Thyroid gland (tissue), 4 donors: Measurements from ENCODE around the gene PITPNC1. TPM values are rescaled to one million over a fixed set of nuclear protein-coding genes. Genes with fewer than 3 reads are reported as not detected.

Experiments
- DNase-seq, 2 donors: peaks; one replicate each; pipeline ENCODE4 v3.0.0-alpha.2; 2019
- H3K27ac ChIP-seq, 3 donors: fragments of 200-600 bp; sonication (generic); 1 replicate in 2 of 3; 2 replicates in 1 of 3; pipeline ENCODE4 v1.5.1; 2016 to 2019; ENCODE audit warnings: mild to moderate bottlenecking in 1 of 3, moderate library complexity in 1 of 3
- H3K27me3 ChIP-seq: fragments of 200-600 bp; sonication (generic); one replicate; pipeline ENCODE4 v1.5.1; 2019
- H3K36me3 ChIP-seq, 2 donors: fragments of 200-600 bp; sonication (generic); one replicate each; pipeline ENCODE4 v1.5.1; 2016 to 2019
- H3K4me1 ChIP-seq, 2 donors: fragments of 200-600 bp; sonication (generic); one replicate each; pipeline ENCODE4 v1.5.1; 2017 to 2019
- H3K4me3 ChIP-seq, 3 donors: fragments of 200-600 bp; sonication (generic); replicated peaks in 1 of 3; 1 replicate in 2 of 3; 2 replicates in 1 of 3; pipeline ENCODE4 v1.5.1; 2016; ENCODE audit warnings: mild to moderate bottlenecking in 1 of 3
- H3K9me3 ChIP-seq: fragments of 200-600 bp; sonication (generic); one replicate; pipeline ENCODE4 v1.5.1; 2017
- POLR2A ChIP-seq, 2 donors: fragments of 450-650 bp; IDR thresholded peaks; one replicate each; pipeline ENCODE4 v1.6.1; 2017; ENCODE audit warnings: antibody characterized with exemption in 2 of 2, mild to moderate bottlenecking in 2 of 2, moderate library complexity in 1 of 2
- WGBS, 2 donors: methylation state at CpG; one replicate each; pipeline ENCODE4 v1.1.5; 2017; 5-methylcytosine and 5-hydroxymethylcytosine counted together
- intact Hi-C: fragments of 100-400 bp; cut with DNase I; formaldehyde crosslinking; loops from one replicate; pipeline ENCODE4 v1.15.1; 2023
- microRNA counts, 2 donors: library from miRNA; unstranded; fragments of <30 nt; microRNA quantifications; one replicate each; lab custom pipeline; 2016 to 2017
- microRNA-seq: library from miRNA; unstranded; fragments of <30 nt; microRNA quantifications from one replicate; pipeline ENCODE4, GENCODE V29; 2016
- small RNA-seq: library from RNA; depleted of rRNA; stranded (forward); fragments of <200 nt; gene quantifications from one replicate; pipeline ENCODE3, GENCODE V24; 2016
- total RNA-seq, 4 donors: library from RNA; depleted of rRNA; stranded (reverse); fragments of >200 nt; gene quantifications; one replicate each; pipeline ENCODE4 v1.2.3, GENCODE V29; 2016
- TF ChIP-seq, protein P1 (sequence below), 6 experiments: fragments of 200-600 bp in 3 of 6; fragments of 450-650 bp in 3 of 6; sonication (generic) in 3 of 6; IDR thresholded peaks; one replicate each; pipeline ENCODE4 v1.5.1; 2016 to 2019; ENCODE audit warnings: antibody characterized with exemption in 6 of 6, mild to moderate bottlenecking in 2 of 6, inconsistent platforms in 1 of 6, moderate library complexity in 1 of 6

Gene PITPNC1
- total RNA-seq, 4 donors from 2014 or later, result 3.6 to 14.2 (median 7.3) TPM

DNA sequence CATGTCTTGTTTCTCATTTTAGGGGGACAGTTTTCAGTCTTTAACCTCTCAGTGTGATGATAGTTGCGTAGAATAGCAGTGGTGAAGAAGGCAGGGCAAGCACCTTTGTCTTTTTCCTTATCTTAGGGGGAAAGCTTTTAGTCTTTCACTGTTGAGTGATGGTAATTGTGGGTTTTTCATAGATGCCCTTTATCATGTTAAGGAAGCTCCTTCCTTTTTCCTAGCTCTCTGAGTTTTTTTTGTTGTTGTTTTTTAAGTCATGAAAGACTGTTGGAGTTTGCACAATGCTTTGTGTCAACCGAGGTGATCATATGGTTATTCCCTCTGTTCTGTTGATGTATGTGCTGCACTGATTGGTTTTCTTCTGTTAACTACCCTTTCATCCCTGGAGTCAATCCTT is 356.4 kb downstream of the PITPNC1 start:
- peaks cover 22 to 46% of the 10 kb centered on the region in 2 donors for H3K36me3 ChIP-seq

DNA sequence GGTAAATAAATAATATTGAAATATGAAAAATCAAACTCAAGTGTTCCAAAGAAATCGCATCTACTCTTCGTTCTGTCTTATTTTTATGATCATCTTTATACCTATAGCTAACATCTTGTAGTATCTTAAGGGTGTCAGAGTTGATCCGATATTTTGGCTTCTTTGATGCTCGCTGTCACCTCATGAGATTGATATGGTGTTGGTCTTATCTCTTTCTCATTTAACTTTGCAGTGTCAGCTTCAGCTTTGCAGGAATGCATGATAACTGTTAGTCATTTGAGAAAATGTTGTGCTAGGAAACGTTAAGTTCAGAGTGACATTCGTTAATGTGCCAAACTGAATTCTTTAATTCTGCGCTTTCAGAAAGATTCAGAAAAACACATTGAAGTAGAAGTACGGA is 360.1 kb downstream of the PITPNC1 start:
- Histone ChIP-seq H3K27ac (no peak overlapping the region), H3K27me3 (no peaks in the 10 kb centered on the region), H3K36me3 (peaks cover 56 to 67% of the 10 kb centered on the region in 2 donors), H3K9me3 (no peaks in the 10 kb centered on the region), H3K4me3 (no peak overlapping the region), H3K4me1 (no peaks in the 10 kb centered on the region)
- 94 to 97% methylated on average over 8 of the region's 8 CpGs for WGBS, 2 donors
- intact Hi-C loops, result no loop called here
- no peak for DNase-seq
- TF ChIP-seq, protein P1, sequence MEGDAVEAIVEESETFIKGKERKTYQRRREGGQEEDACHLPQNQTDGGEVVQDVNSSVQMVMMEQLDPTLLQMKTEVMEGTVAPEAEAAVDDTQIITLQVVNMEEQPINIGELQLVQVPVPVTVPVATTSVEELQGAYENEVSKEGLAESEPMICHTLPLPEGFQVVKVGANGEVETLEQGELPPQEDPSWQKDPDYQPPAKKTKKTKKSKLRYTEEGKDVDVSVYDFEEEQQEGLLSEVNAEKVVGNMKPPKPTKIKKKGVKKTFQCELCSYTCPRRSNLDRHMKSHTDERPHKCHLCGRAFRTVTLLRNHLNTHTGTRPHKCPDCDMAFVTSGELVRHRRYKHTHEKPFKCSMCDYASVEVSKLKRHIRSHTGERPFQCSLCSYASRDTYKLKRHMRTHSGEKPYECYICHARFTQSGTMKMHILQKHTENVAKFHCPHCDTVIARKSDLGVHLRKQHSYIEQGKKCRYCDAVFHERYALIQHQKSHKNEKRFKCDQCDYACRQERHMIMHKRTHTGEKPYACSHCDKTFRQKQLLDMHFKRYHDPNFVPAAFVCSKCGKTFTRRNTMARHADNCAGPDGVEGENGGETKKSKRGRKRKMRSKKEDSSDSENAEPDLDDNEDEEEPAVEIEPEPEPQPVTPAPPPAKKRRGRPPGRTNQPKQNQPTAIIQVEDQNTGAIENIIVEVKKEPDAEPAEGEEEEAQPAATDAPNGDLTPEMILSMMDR (IDR thresholded peaks at IDR 0.05), result no peak
- no peak for TF ChIP-seq POLR2A (IDR thresholded peaks at IDR 0.05)

More for the DNA sequence above, 356.4 kb downstream of the PITPNC1 start:
- no peaks in the 10 kb centered on the region for H3K4me1 ChIP-seq
- H3K27me3 ChIP-seq, result no peaks in the 10 kb centered on the region
- WGBS, 2 donors, result 71 to 72% methylated on average over 2 of the region's 2 CpGs
- no peak for TF ChIP-seq POLR2A (IDR thresholded peaks at IDR 0.05)
- TF ChIP-seq, protein P1 (IDR thresholded peaks at IDR 0.05), result no peak
- no peaks in the 10 kb centered on the region for H3K9me3 ChIP-seq
- no peak for DNase-seq
- H3K27ac ChIP-seq, result no peak overlapping the region
- no peak overlapping the region for H3K4me3 ChIP-seq
- intact Hi-C loops, result no loop called here

DNA sequence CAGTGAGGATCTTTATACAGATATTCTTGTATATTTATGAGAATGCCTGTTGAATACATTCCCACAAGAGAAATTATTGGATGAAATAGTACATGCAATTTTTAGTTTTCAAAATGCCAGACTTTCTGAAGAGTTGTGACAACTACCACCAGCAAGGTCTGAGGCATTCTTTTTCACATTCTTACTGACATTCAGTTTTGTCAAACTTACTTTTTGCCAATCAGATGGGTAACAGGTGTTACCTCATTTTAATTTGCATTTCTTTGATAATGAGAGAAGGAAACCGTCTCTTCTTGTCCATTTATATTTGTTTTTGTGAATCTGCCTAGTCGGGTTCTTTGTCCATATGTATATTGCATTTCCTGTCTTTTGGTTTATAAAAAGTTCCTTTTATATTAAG is 364.9 kb downstream of the PITPNC1 start:
- whole genome bisulfite sequencing, 2 donors, result 90 to 99% methylated on average over 2 of the region's 2 CpGs
- no peak overlapping the region for H3K4me3 ChIP-seq
- no peak overlapping the region for H3K27ac ChIP-seq
- no peaks in the 10 kb centered on the region for H3K27me3 ChIP-seq
- intact Hi-C loops, result no loop called here
- no peak for TF ChIP-seq POLR2A (IDR thresholded peaks at IDR 0.05)
- TF ChIP-seq, protein P1 (IDR thresholded peaks at IDR 0.05), result no peak
- H3K4me1 ChIP-seq, result no peaks in the 10 kb centered on the region
- no peaks in the 10 kb centered on the region for H3K9me3 ChIP-seq
- DNase-seq, result no peak
- H3K36me3 ChIP-seq, result peaks cover 62 to 78% of the 10 kb centered on the region in 2 donors

MicroRNAs within 50 kb of the gene (microRNA counts, 767-probe panel; counts per million panel counts)
- 4,709 to 6,899 counts per million in 2 donors for microRNA hsa-miR-548aa (lab: Ali Mortazavi, UCI)
- microRNA hsa-miR-548d-3p (lab: Ali Mortazavi, UCI), result 0 to 2,446 counts per million in 2 donors
- microRNA hsa-miR-548d-5p (lab: Ali Mortazavi, UCI), result 0 to 2,914 counts per million in 2 donors

Small RNA genes lying within 50 kb of the gene (microRNA-seq; reads per million reads assigned to microRNA genes)
- gene MIR548AA2, result not detected
- not detected for gene MIR548D2

Small RNA genes lying within 50 kb of the gene (small RNA-seq; reads per million reads assigned to genes)
- not detected for gene MIR548AA2
- gene MIR548D2, result not detected
- not detected for gene RF00019
- not detected for gene RN7SL756P
- gene SNORA38B, result 3.4 reads per million, percentile 77 among the genes with 10 or more reads in this experiment

Other genes starting within 250 kb of the PITPNC1 start
- 100 to 1,000 TPM in 1 of 4 donors, 10 to 100 TPM in 3; 63.4 to 134 (median 88.2) TPM for gene HELZ, start 132.1 kb upstream of the PITPNC1 start, total RNA-seq
- gene PSMD12, start 10.7 kb upstream of the PITPNC1 start, total RNA-seq, result 10 to 100 TPM; 19.1 to 30.9 (median 23.5) TPM